ENCODE measurements around the gene EPC1. TPM values are rescaled to one million over a fixed set of nuclear protein-coding genes. Genes with fewer than 3 reads are reported as not detected.

Gene EPC1
- total and polyA plus RNA-seq, 2 of the 8 experiments (the other 6 are each of a cell fraction or from before 2014, with no cell fraction given): 23.7 to 42.3 TPM

DNA sequence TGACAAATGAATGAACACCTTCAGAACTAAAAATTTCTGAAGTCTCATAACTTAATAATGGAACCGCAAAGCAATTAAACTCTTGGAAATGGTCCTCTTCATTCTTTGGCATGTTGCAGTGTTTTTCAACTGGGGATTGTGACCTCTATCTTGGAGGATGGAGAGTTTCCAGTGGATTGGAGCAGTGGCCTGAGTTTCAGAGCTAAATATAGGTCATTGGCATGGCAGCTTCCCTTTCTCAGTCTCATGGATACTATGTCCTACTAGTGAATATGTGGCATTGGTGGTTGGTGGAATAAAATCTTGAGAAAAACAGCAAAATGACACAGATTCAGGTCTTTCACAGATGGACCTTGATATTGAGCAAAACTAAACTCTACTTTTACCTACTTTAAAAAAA is 24.1 kb upstream of the EPC1 start (continued):
- TF ChIP-seq CBX8 (IDR thresholded peaks at IDR 0.05; ENCODE audit: borderline replicate concordance, low read depth, low read length) (no peak), NRF1 (IDR thresholded peaks at IDR 0.05; ENCODE audit: low read depth, low read length) (no peak), EP300 (IDR thresholded peaks at IDR 0.05; ENCODE audit: borderline replicate concordance in 1 of 2, low read depth in 2 of 2, low read length in 2 of 2) (no peak), TEAD4 (IDR thresholded peaks at IDR 0.05; ENCODE audit: low read depth, low read length) (no peak)

Data from H1 (cell line).